DMS114 treated with DMSO at 0.1 percent for 48 hours (cell line): ENCODE measurements around the gene WFDC6.

Source experiments
- DNase-seq: peaks from one replicate; lab custom pipeline; 2025; ENCODE audit not compliant: unreplicated experiment; lab: John Stamatoyannopoulos, UW

Gene WFDC6

DNA sequence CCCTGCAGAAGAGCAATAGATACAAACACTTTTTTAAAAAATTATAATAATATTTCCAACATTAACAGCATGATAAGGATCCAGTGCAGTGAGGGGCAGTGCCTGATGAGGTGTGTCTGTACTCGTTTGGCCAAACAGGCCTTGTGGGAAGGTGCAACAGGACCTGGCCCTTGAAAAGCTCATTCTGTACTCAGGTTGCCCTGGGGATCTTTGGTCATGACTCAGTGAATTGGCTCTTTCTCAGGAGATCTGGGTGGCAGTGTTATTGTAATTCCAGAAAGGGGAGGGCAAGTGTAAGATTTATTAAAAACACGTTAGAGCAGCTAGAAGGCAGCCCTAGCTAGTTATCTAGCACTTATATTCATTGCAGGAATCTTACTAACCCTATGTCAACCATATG is 21.0 kb downstream of the WFDC6 start:
- DNase-seq = no peak

DNA sequence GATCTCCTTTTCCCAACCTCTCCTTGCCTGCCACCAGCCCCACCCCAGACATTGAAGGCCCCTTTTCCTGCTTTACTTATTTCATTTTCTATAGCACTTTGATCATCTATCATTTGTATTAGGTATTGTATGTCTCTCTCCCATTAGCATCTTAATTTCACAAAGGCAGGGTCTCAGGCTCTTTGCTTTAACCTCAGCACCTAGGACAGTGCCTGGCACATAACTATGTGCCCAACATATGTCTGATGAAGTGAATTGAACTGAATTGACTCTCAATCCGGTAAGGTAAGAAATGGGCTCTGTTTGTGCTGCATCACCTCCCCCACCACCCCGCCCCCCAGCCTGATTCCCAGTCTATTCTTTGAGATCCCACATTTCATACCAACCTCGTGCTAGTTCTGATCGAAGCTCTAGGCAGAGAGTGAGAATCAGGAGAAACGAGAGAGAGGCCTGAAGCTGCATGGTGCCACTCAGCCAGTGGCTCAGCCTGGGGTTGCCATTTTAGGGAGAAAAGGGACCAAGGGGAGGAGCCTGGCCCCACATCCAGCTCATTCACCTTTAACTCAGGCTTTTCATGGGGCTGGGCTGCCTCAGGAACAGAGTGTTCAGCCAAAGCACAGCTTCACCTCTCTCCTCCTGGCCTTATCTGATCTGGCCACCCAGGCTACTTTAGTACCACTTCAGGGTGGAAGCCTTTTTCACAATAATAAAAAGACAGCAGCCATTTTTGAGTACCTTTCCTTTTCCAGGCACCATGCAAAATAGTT is 24.0 kb downstream of the WFDC6 start, which contains the start of gene SPINT3:
SPINT3 (minus strand) TSS at position 476 of the 767 bp plus-strand sequence; CDS start at position 462, 14 bp downstream.
- no peak for DNase-seq

DNA sequence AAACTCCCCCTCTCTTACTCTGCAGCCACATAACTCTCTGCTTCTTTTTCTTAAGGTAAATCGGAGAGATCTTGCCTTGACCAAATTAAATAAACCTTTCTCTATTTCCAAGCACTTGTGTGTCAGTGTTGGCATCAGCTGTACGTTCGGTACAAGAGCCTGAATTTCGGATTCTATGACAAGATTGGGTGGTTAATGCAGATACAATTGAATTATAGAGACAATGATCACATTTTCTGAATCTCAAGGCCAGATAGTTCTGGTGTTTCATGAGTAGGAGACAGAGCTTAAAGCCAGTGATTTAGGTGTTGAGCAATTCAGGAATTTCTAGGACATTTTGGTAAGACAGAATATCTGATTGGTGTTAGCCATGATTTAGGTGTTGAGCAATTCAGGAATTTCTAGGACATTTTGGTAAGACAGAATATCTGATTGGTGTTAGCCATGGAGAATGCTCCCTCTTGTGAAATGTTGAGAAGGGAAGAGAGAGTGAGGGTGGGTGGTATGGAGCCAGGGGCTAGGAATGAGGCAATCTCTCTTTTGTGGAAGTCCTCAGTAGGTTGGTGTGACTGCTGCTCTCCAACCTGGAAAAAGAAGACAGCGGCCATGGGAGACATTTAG is 28.9 kb downstream of the WFDC6 start:
- DNase-seq = no peak

DNA sequence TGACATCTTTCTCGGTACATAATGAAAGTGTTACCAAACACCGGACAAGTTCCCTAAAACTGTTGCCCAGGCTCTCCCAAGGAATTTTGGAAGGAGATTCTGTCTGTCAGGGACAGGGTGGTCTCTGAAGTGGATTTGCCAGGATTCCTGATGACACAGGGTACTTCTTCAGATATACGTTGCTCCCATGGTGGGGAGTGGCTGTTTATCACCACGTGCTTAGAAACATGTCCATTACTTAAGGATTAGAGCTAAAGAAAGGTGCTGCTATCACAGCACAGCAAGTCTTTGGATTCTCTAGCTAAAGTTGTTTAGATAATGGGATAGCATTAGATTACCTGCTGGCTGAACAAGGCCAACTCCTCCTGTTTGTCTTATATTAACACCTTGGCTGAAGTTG is 30.2 kb downstream of the WFDC6 start:
- no peak for DNase-seq

DNA sequence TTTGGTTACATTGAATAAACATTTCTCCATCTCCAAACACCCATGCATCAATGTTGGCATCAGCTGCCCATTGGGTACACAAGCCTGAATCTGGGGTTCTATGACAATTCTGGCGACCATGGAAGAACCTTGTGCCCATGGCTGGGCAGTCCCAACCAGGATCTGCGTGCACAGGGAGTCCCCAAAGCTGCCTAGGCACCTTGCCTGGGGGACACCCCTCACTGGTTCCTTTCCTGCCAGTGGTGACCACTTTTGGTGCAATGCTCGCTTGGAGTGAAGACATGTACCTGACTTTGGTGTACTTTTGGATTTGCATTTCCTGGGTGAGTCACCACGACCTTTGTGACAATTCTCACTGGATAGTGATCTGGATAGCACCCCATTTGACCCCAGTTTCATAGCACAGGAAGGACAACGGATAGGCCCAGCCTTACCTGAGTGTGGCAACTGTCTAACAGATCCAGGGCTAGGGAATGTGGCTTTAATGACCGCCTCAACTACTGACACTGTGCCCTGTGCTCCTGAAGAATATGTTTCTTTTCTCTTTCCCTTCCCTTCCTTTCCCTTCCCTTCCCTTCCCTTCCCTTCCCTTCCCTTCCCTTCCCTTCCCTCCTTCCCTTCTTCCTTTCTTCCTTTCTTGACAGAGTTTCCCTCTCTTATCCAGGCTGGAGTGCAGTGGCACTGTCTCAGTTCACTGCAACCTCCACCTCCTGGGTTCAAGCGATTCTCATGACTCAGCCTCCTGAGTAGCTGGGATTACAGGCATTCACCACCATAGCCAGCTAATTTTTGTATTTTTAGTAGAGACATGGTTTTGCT is 31.0 kb downstream of the WFDC6 start:
- DNase-seq = no peak

DNA sequence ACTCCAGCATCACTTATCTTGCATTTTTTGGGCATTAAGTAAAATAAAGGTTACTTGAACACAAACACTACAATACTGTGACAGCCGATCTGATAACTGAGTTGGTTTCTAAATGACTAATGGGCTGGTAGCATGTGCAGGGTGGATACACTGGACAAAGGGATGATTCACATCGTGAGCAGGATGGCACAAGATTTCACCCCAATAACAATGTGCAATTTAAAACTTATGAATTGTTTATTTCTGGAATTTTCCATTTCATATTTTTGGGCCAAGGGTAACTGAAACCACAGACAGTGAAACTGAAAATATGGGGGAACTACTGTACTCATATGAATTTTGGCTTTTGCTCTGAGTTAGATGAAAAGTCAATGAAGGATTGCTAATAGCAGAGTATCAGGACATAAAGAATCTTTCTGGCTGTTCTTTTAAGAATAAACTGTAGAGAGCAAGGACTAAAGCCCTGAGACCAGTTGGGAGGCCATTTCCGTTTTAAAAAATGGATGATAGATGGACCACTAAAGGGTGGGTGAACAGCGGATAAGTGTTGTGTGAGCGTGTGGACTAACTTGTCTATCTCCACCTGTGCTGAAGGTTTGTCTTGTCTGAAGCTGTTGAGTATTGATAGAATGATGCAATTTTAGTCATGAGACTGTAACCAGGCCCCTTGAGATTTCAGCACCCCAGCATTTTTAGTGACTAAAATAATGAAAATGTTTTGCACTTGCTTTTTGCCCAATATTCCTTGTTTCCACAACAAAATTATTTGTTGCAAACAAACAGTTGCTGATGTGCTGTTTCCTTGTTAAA is 32.1 kb downstream of the WFDC6 start:
- DNase-seq = no peak

DNA sequence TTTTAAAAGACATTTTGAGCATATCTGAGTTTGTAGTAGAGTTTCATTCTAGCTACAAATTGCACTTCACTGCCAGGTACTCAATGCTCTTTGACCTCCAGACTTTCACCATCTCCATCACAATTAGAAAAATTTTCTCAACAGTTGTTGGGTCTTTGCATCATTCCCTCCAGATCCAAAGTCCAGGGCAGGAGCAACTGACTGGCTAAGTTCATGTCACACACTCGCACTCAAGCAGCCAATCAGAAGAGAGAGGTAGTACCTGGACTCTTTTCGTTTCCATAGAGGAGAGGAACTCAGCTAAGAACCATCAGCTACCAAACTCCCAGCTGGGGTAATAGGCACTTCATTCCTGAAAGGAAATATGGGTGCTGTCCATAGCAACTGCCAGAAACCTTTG is 32.9 kb downstream of the WFDC6 start:
- DNase-seq = no peak

DNA sequence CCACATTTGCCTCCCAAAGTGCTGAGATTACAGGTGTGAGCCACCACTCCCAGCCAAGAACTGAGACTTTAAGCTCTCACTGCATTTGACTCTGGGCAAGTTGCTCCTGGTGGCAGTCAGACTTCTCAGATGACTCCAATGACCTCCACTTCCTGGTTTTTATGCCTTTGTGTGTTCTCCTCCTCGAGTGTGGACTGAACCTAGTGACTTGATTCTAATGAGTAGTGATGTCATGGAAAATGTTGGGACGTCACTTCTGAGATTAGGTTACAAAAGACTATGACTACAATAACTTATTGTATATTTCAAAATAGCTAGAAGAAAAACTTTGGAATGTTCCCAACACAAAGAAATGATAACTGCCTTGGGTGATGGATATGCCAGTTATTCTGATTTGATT is 35.9 kb downstream of the WFDC6 start:
- DNase-seq = no peak

DNA sequence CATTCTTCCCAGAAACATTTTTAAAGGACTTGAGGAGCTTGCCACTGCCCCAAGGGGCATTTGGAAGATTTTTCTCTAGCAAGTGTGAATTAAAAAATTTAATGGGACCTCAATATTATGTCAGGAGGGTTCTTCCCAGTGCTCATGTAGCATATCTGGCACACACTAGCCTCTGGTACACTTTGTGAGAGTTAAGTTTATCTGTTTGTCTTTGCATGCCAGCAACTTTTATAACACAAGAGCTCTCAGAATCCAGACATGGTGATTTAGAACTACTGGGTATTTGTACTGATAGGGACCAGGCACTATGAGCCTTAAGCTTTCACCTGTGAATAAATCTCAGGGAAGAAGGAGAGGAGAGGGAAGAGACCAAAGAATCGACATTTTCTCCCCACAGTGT is 36.7 kb downstream of the WFDC6 start:
- DNase-seq = no peak

DNA sequence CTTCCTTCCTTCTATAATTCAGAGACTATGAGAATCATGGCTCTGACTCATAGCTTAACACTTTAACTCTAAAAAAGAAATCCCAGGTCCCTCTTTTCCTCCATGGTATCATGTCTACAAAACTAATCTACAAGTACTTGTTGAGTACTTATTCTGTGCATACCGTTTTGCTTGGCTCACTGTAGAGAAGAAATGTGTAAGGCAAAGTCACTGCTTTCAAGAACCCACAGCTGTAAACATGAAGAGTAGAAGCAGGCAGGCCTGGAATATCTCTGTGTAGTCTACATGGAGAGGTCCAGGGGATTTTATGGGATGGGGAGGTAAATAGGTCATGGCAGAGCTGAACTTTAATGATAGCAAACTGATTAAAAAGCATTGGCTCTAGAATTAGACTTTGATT is 37.7 kb downstream of the WFDC6 start:
- DNase-seq = no peak

DNA sequence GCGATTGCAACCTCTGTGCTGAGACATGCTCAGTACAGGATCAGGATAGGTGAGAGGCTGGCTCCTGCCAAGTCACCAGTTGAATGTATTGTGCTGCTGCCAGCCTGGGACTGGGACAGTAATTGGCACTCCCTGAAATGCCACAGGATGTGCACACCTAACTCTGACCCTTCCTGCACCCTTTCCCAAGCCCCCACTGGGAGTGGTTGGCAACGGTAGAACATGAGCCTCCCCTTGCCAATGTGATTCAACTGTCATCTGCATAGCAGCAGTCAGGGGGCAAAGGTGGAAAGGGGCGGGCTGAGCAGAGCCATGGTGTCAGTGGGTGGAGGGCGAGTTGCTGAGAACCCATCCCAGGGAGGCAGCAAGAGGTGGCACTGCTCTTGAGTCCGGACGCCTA is 39.3 kb downstream of the WFDC6 start:
- DNase-seq = no peak

DNA sequence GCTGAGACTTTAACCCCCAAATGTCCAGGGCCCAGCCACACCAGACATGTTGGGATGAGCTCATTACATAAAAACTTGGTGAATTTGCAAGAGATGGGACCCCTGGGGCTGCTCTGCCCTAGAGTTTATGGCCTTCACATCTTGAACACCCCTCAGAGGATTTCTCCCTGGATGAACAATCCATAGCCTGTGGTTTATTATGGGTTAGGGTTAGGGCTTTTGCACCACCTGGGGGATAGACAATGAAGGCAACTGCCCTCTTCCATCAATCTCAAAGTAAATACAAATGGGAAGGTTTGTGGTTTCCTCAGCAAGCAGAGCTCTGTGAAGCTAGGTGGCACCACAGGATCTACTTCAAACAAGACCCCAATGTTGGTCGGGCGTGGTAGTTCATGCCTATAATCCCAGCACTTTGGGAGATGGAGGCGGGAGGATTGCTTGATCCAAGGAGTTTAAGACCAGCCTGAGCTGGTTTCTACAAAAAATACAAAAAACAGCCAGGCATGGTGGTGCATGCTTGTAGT is 41.2 kb downstream of the WFDC6 start:
- no peak for DNase-seq

DNA sequence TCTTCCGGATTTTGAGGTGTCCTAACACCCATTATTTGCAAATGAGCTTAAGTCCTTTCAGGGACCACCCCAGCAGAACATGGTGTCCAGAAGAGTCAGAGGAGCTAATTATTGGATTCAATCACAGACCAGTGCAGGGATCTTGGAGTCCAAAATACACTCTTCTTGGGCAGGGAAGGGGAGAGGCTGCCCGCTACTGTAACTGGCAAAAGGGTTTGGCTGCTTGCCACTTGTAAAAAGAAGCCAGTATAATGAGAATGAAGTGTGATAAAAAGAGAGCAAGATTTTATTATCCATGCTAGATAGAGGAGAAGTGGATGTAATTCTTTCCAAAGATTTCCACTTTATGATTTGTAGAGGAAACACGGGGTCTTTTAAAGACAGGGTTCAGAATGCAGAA is 43.1 kb downstream of the WFDC6 start:
- no peak for DNase-seq

DNA sequence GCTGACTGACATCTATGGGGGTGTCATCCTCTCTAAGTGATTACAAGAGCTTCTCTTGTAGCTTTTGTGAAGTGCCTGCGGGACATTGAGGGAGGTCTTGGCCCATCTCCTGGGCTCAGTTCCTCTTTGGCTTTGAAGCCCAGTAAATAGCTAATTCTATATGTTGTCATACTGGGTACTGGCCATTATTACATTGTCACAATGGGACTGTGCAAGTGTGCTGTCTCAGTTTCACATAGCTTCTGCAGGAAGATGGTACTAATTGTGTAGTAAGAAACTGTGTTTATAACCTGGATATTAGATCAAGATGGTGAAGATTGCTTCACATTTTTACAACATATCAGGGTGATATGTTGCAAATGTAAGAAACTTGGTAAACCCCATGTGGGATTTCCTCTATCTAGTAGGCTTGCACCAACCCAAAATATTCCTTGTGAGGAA is 43.8 kb downstream of the WFDC6 start:
- no peak for DNase-seq

DNA sequence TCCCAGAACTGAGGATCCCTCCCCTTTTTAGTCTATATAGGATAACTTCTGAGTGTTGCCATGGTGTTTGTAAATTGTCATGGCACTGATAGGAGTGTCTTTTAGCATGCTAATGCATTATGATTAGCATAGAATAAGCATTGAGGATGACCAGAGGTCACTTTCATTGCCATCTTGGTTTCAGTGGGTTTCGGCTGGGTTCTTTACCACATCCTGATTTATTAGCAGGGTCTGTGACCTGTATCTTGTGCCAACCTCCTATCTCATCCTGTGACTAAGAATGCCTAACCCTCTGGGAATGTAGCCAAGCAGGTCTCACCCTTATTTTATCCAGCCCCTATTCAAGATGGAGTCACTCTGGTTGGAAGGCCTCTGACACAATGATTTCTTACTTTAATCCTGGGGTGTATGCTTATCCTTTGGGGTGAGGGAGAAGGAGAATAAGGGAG is 50.2 kb downstream of the WFDC6 start:
- DNase-seq = no peak

DNA sequence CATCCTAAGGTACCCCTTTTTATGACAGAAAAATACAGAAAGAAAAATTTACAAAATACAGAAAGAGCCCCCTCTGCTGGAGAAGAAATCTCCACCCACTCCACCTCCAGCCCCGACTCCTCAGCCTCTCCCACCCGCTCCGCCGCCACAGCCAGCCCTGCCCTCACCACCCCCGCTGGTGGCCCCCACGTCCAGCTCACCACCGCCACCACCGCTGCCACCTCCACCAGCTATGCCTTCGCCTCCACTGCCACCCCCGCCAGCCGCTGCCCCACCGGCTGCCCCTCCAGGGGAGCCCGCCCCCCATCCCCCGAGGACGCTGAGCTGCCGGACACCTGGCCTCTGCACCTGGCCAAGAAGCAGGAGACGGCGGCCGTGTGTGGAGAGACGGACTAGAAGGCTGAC is 52.0 kb downstream of the WFDC6 start:
- no peak for DNase-seq

DNA sequence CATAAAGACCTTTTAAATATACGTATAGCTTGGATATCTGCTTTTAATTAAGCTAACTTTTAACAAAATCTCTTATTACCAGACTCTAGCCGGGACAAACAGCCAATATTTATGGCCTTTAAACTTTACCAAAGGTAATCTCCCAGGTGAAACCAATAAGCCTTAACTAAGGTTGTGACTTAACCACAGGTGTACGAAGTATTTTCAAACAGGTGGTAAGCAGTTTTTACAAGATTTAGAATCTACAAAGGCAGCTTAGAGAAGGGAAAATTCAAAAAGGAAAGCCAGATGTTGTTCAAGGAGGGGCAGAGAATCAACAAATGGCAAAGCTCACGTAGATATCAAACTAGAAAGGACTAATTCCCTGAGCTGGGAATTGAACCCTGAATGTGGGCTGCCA is 53.9 kb downstream of the WFDC6 start:
- no peak for DNase-seq

DNA sequence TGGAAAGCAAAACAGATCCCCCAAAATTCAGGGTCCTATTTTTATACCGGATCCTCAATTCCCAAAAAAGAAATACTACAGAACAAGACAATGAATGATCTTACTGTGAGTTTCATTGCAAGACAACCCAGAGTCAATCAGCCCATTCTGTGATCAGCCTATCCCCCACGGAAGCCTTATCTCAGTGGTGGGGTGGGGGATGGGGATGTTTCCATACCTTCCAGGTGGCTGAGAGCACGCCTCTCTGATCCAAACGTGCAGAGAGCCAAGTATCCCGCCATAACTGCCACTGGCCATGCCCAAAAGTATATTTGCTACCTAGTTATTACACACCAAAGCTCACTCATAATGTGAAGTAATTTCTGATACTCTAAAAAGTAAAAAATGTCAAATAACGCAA is 54.6 kb downstream of the WFDC6 start:
- DNase-seq = no peak
